ENCODE results near the gene CHPF2. TPM values are rescaled to one million over a fixed set of nuclear protein-coding genes. Genes with fewer than 3 reads are reported as not detected.

The CHPF2 gene
- total RNA-seq, 1 donor, result 83.2 TPM

DNA sequence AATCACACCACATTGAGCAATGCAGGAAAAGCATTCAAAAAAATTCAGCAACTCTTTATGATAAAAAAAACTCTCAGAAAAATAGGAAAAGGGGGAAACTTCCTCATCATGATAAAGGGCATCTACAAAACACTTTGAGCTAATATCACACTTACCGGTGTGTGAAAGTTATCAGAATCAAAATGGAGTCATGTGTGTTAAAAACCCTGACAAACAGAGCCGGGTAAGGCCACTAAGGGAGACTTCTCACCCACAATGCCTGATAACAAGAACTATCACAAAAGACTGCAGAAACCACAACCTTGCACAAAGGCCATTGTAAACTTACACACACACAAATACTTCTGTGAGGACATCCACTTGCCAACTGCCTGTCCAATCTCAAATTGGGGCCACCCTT is 51.0 kb downstream of the CHPF2 start:
- no peaks in the 10 kb centered on the region for H3K4me1 ChIP-seq (ENCODE audit: insufficient read depth, low read length)
- no peak overlapping the region for H3K4me3 ChIP-seq (ENCODE audit: insufficient read depth, low read length)
- no peaks in the 10 kb centered on the region for H3K9me3 ChIP-seq (ENCODE audit: low read depth, low read length)
- H3K27ac ChIP-seq (ENCODE audit: low read depth, low read length), result no peak overlapping the region
- H2AFZ ChIP-seq (ENCODE audit: low read length), result no peak overlapping the region
- DNase-seq (ENCODE audit: insufficient read length, low spot score, missing footprints), result no peak
- no peaks in the 10 kb centered on the region for H3K36me3 ChIP-seq (ENCODE audit: insufficient read depth, low read length)
- peaks cover 30% of the 10 kb centered on the region for H3K27me3 ChIP-seq (ENCODE audit: insufficient read depth, low read length)
- TF ChIP-seq, protein P1, sequence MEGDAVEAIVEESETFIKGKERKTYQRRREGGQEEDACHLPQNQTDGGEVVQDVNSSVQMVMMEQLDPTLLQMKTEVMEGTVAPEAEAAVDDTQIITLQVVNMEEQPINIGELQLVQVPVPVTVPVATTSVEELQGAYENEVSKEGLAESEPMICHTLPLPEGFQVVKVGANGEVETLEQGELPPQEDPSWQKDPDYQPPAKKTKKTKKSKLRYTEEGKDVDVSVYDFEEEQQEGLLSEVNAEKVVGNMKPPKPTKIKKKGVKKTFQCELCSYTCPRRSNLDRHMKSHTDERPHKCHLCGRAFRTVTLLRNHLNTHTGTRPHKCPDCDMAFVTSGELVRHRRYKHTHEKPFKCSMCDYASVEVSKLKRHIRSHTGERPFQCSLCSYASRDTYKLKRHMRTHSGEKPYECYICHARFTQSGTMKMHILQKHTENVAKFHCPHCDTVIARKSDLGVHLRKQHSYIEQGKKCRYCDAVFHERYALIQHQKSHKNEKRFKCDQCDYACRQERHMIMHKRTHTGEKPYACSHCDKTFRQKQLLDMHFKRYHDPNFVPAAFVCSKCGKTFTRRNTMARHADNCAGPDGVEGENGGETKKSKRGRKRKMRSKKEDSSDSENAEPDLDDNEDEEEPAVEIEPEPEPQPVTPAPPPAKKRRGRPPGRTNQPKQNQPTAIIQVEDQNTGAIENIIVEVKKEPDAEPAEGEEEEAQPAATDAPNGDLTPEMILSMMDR (IDR thresholded peaks at IDR 0.05; ENCODE audit: extremely low read depth, low read depth, low read length), result no peak
- H4K20me1 ChIP-seq (ENCODE audit: insufficient read depth, low read length), result no peaks in the 10 kb centered on the region
- H3K4me2 ChIP-seq (ENCODE audit: insufficient read depth, low read length), result no peak overlapping the region
- H3K79me2 ChIP-seq (ENCODE audit: insufficient read depth, low read length), result no peaks in the 10 kb centered on the region

DNA sequence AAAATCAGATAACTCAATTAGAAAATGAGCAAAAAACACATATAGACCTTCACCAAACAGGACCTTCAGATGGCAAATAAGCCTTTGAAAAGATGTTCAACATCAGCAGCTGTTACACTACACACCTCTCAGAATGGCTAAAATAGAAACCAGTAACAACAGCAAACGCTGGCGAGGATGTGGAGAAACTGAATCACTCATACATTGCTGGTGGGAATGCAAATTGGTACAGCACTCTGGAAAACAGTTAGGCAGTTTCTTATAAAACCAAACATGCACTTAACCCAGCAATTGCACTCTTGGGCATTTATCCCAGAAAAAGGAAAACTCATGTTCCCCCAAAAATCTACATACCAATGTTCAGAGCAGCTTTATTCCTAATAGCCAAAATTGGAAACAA is 53.9 kb downstream of the CHPF2 start:
- Histone ChIP-seq H4K20me1 (ENCODE audit: insufficient read depth, low read length) (no peaks in the 10 kb centered on the region), H3K79me2 (ENCODE audit: insufficient read depth, low read length) (no peaks in the 10 kb centered on the region), H3K9me3 (ENCODE audit: low read depth, low read length) (no peaks in the 10 kb centered on the region), H3K27me3 (ENCODE audit: insufficient read depth, low read length) (peaks cover 36% of the 10 kb centered on the region), H3K4me2 (ENCODE audit: insufficient read depth, low read length) (no peak overlapping the region), H3K27ac (ENCODE audit: low read depth, low read length) (no peak overlapping the region), H2AFZ (ENCODE audit: low read length) (no peak overlapping the region), H3K36me3 (ENCODE audit: insufficient read depth, low read length) (no peaks in the 10 kb centered on the region), H3K4me1 (ENCODE audit: insufficient read depth, low read length) (no peaks in the 10 kb centered on the region), H3K4me3 (ENCODE audit: insufficient read depth, low read length) (no peak overlapping the region)
- TF ChIP-seq, protein P1 (IDR thresholded peaks at IDR 0.05; ENCODE audit: extremely low read depth, low read depth, low read length), result no peak
- DNase-seq (ENCODE audit: insufficient read length, low spot score, missing footprints), result no peak

Other genes starting within 250 kb of the CHPF2 start
- not detected in 2 replicates for gene NOS3, start 241.5 kb upstream of the CHPF2 start, total RNA-seq
- not detected in 2 replicates for gene ATG9B, start 208.0 kb upstream of the CHPF2 start, total RNA-seq
- gene ABCB8, start 204.0 kb upstream of the CHPF2 start, total RNA-seq, result 32.6 and 35.1 TPM in 2 replicates
- gene ASIC3, start 184.0 kb upstream of the CHPF2 start, total RNA-seq, result under 0.01 and 0.29 TPM in 2 replicates
- gene CDK5, start 174.6 kb upstream of the CHPF2 start, total RNA-seq, result 15.9 and 17.0 TPM in 2 replicates
- gene SLC4A2, start 172.9 kb upstream of the CHPF2 start, total RNA-seq, result 52.2 and 61.5 TPM in 2 replicates
- gene FASTK, start 151.7 kb upstream of the CHPF2 start, total RNA-seq, result 87.6 and 95.2 TPM in 2 replicates
- gene TMUB1, start 149.0 kb upstream of the CHPF2 start, total RNA-seq, result 17.4 and 18.1 TPM in 2 replicates
- 39.8 and 45.7 TPM in 2 replicates for gene AGAP3, start 146.0 kb upstream of the CHPF2 start, total RNA-seq
- gene GBX1, start 64.8 kb upstream of the CHPF2 start, total RNA-seq, result not detected in 2 replicates
- gene ASB10, start 45.2 kb upstream of the CHPF2 start, total RNA-seq, result not detected in 2 replicates
- gene H2BK1, start 22.0 kb upstream of the CHPF2 start, total RNA-seq, result not detected in 2 replicates
- gene ABCF2, start 5.3 kb upstream of the CHPF2 start, total RNA-seq, result 55.1 and 65.9 TPM in 2 replicates
- gene SMARCD3, start 16.2 kb downstream of the CHPF2 start, total RNA-seq, result 37.4 and 40.2 TPM in 2 replicates
- gene NUB1, start 109.3 kb downstream of the CHPF2 start, total RNA-seq, result 48.9 and 50.7 TPM in 2 replicates
- 8.5 and 15.6 TPM in 2 replicates for gene WDR86, start 177.6 kb downstream of the CHPF2 start, total RNA-seq
- gene CRYGN, start 207.7 kb downstream of the CHPF2 start, total RNA-seq, result 0.59 and 0.72 TPM in 2 replicates